Gastroesophageal sphincter (tissue), 4 donors: ENCODE data around the gene UBE2E2. TPM values are rescaled to one million over a fixed set of nuclear protein-coding genes. Genes with fewer than 3 reads are reported as not detected.

Experiments
- ATAC-seq: fragments of 150-250 bp; one replicate; pipeline ENCODE4 v1.9.1; 2016; ENCODE audit warnings: mild to moderate bottlenecking, moderate library complexity
- H3K27ac ChIP-seq, 4 donors: fragments of 200-600 bp; sonication (generic) in 3 of 4; 1 replicate in 3 of 4; 2 replicates in 1 of 4; pipeline ENCODE4 v1.5.1; 2016 to 2019
- H3K27me3 ChIP-seq: fragments of 200-600 bp; sonication (generic); one replicate; pipeline ENCODE4 v1.5.1; 2019
- H3K36me3 ChIP-seq, 2 donors: fragments of 200-600 bp; sonication (generic); one replicate each; pipeline ENCODE4 v1.5.1; 2019; ENCODE audit warnings: control low read depth in 1 of 2
- H3K4me1 ChIP-seq, 3 donors: fragments of 200-600 bp; sonication (generic); 1 replicate in 2 of 3; 2 replicates in 1 of 3; pipeline ENCODE4 v1.5.1; 2016 to 2019; ENCODE audit warnings: control low read depth in 2 of 3
- H3K4me3 ChIP-seq, 2 donors: fragments of 200-600 bp; sonication (generic); one replicate each; pipeline ENCODE4 v1.5.1; 2019; ENCODE audit warnings: mild to moderate bottlenecking in 1 of 2, moderate library complexity in 1 of 2
- H3K9me3 ChIP-seq, 3 donors: fragments of 200-600 bp; sonication (generic); one replicate each; pipeline ENCODE4 v1.5.1; 2017 to 2019; ENCODE audit warnings: control low read depth in 2 of 3
- CTCF ChIP-seq, 4 experiments: fragments of 200-600 bp in 2 of 4; fragments of 450-650 bp in 2 of 4; sonication (generic) in 1 of 4; IDR thresholded peaks; one replicate each; pipeline ENCODE4 v1.5.1; 2017 to 2019; ENCODE audit warnings: antibody characterized with exemption in 4 of 4, mild to moderate bottlenecking in 2 of 4, moderate library complexity in 2 of 4
- EP300 ChIP-seq: sonication (generic); formaldehyde crosslinking; IDR thresholded peaks from one replicate; pipeline ENCODE4 v1.6.1; 2017; ENCODE audit warnings: antibody characterized with exemption, mild to moderate bottlenecking
- POLR2A ChIP-seq, 2 donors: fragments of 450-650 bp; IDR thresholded peaks; one replicate each; pipeline ENCODE4 v1.6.1; 2017; ENCODE audit warnings: antibody characterized with exemption in 2 of 2, mild to moderate bottlenecking in 2 of 2, moderate library complexity in 1 of 2
- POLR2AphosphoS5 ChIP-seq: sonication (generic); formaldehyde crosslinking; IDR thresholded peaks from one replicate; pipeline ENCODE4 v1.6.1; 2017; ENCODE audit warnings: antibody characterized with exemption
- WGBS, 2 donors: methylation state at CpG; one replicate each; pipeline ENCODE4 v1.1.5; 2018; ENCODE audit warnings: low coverage in 1 of 2; 5-methylcytosine and 5-hydroxymethylcytosine counted together
- total RNA-seq, 4 donors: library from RNA; depleted of rRNA; stranded (reverse); fragments of >200 nt; gene quantifications; one replicate each; pipeline ENCODE4 v1.1.0, GENCODE V29; 2016

UBE2E2 gene
- total RNA-seq, 4 donors from 2014 or later = 35.8 to 114 (median 70.2) TPM

- H3K4me1 ChIP-seq = peaks cover 0 to 10% (median 0%) of the 10 kb centered on the region in 3 donors
- no peaks in the 10 kb centered on the region for H3K36me3 ChIP-seq
- TF ChIP-seq EP300 (no peak), CTCF (IDR thresholded peaks at IDR 0.05) (no peak), POLR2AphosphoS5 (no peak), POLR2A (IDR thresholded peaks at IDR 0.05) (no peak)
- no peak for ATAC-seq
- H3K27me3 ChIP-seq = no peaks in the 10 kb centered on the region
- no peak overlapping the region for H3K27ac ChIP-seq
- WGBS, 2 donors = 82% methylated on average over 4 of the region's 4 CpGs; no CpG with 5 or more reads in 1 of the 2 donors
- H3K9me3 ChIP-seq = no peaks in the 10 kb centered on the region
- no peak overlapping the region for H3K4me3 ChIP-seq
Observed at GRCh38 chr3:23537101-23537551, 334.0 kb downstream of the UBE2E2 start.

GRCh38 chr3:23539185-23539584, 336.1 kb downstream of the UBE2E2 start:
- Histone ChIP-seq H3K9me3 (no peaks in the 10 kb centered on the region), H3K4me3 (no peak overlapping the region), H3K27me3 (no peaks in the 10 kb centered on the region), H3K27ac (no peak overlapping the region), H3K36me3 (no peaks in the 10 kb centered on the region), H3K4me1 (peaks cover 0 to 4% (median 0%) of the 10 kb centered on the region in 3 donors)
- TF ChIP-seq POLR2AphosphoS5 (no peak), CTCF (IDR thresholded peaks at IDR 0.05) (no peak), POLR2A (IDR thresholded peaks at IDR 0.05) (no peak), EP300 (no peak)
- WGBS, 2 donors = 82 to 92% methylated on average over 2 of the region's 2 CpGs
- no peak for ATAC-seq

- TF ChIP-seq CTCF (IDR thresholded peaks at IDR 0.05) (no peak), POLR2A (IDR thresholded peaks at IDR 0.05) (no peak), EP300 (no peak), POLR2AphosphoS5 (no peak)
- Histone ChIP-seq H3K27ac (no peak overlapping the region), H3K9me3 (no peaks in the 10 kb centered on the region), H3K36me3 (no peaks in the 10 kb centered on the region), H3K4me1 (no peaks in the 10 kb centered on the region), H3K4me3 (no peak overlapping the region), H3K27me3 (no peaks in the 10 kb centered on the region)
- 100% methylated on average over 1 of the region's 4 CpGs for WGBS, 2 donors
- no peak for ATAC-seq
Observed at GRCh38 chr3:23540600-23540999, 337.5 kb downstream of the UBE2E2 start.

GRCh38 chr3:23542079-23542478, 339.0 kb downstream of the UBE2E2 start:
- no peak overlapping the region for H3K27ac ChIP-seq
- no peak for ATAC-seq
- H3K36me3 ChIP-seq = no peaks in the 10 kb centered on the region
- H3K27me3 ChIP-seq = no peaks in the 10 kb centered on the region
- no peak overlapping the region for H3K4me3 ChIP-seq
- 95 to 98% methylated on average over 4 of the region's 4 CpGs for WGBS, 2 donors
- TF ChIP-seq CTCF (IDR thresholded peaks at IDR 0.05) (no peak), EP300 (no peak), POLR2A (IDR thresholded peaks at IDR 0.05) (no peak), POLR2AphosphoS5 (no peak)
- H3K9me3 ChIP-seq = no peaks in the 10 kb centered on the region
- H3K4me1 ChIP-seq = no peaks in the 10 kb centered on the region

GRCh38 chr3:23546181-23546580, 343.1 kb downstream of the UBE2E2 start:
- H3K4me3 ChIP-seq = no peak overlapping the region
- whole genome bisulfite sequencing, 2 donors = 88% methylated on average over 2 of the region's 2 CpGs; no CpG with 5 or more reads in 1 of the 2 donors
- TF ChIP-seq CTCF (IDR thresholded peaks at IDR 0.05) = no peak
- no peak for TF ChIP-seq EP300
- no peak for TF ChIP-seq POLR2AphosphoS5
- TF ChIP-seq POLR2A (IDR thresholded peaks at IDR 0.05) = no peak

More at GRCh38 chr3:23546181-23546580, 343.1 kb downstream of the UBE2E2 start:
- Histone ChIP-seq H3K27me3 (no peaks in the 10 kb centered on the region), H3K4me1 (no peaks in the 10 kb centered on the region), H3K9me3 (no peaks in the 10 kb centered on the region), H3K36me3 (no peaks in the 10 kb centered on the region), H3K27ac (no peak overlapping the region)
- ATAC-seq = no peak
